GM12878 (cell line): Measurements from ENCODE around the gene SMIM21. TPM values are rescaled to one million over a fixed set of nuclear protein-coding genes. Genes with fewer than 3 reads are reported as not detected.

ENCODE experiments used
- ATAC-seq: fragments of 200-7000 bp; cut with Tn5 transposase; 3 replicates; pipeline ENCODE4 v1.9.1; 2020; ENCODE audit warnings: mild to moderate bottlenecking, moderate library complexity
- BruUV-seq: library from RNA; stranded (reverse); fragments of 400-500 nt; replicated peaks from 2 replicates; lab custom pipeline; 2021; lab: Mats Ljungman, UMichigan
- CTCF ChIA-PET: fragments of 300-600 bp; sonication (Branson Sonifier 250); formaldehyde crosslinking; extraction: SDS; loops from one replicate; lab custom pipeline; 2021; ENCODE audit warnings: inconsistent platforms; lab: Yijun Ruan, JAX
- POLR2A ChIA-PET: fragments of 350-600 bp; formaldehyde crosslinking; extraction: SDS; loops from one replicate; lab custom pipeline; 2021; ENCODE audit warnings: inconsistent platforms; lab: Charles Lee
- RAD21 ChIA-PET: fragments of 300-600 bp; sonication (Branson Sonifier 250); formaldehyde crosslinking; loops from one replicate; lab custom pipeline; 2023; ENCODE audit warnings: antibody characterized with exemption; ENCODE audit not compliant: unreplicated experiment; lab: Charles Lee
- SMC1A ChIA-PET: fragments of 300-600 bp; sonication (Branson Sonifier 250); formaldehyde crosslinking; loops from one replicate; lab custom pipeline; 2023; ENCODE audit not compliant: unreplicated experiment, uncharacterized antibody; lab: Charles Lee
- DNase-seq: peaks from one replicate; pipeline ENCODE4 v3.0.0-alpha.2; 2011; ENCODE audit warnings: low read depth, low spot score
- FAIRE-seq: peaks from 3 replicates; lab custom pipeline; 2011; peaks lifted over from hg19 to GRCh38; lab: Jason Lieb, UNC
- H2AFZ ChIP-seq: 2 replicates; pipeline ENCODE4 v1.6.0; 2011; ENCODE audit warnings: low read depth, low read length, control low read depth; ENCODE audit not compliant: control insufficient read depth
- H3K27ac ChIP-seq: 2 replicates; pipeline ENCODE4 v1.5.1; 2011; ENCODE audit warnings: control low read depth; ENCODE audit not compliant: control insufficient read depth, insufficient read depth
- H3K27me3 ChIP-seq, 2 experiments: replicated peaks in 1 of 2; 2 replicates each; pipeline versions ENCODE4 v1.6.0 to v1.6.1; 2011; ENCODE audit warnings: low read length in 1 of 2; ENCODE audit not compliant: control insufficient read depth in 2 of 2, insufficient read depth in 2 of 2
- H3K36me3 ChIP-seq, 2 experiments: 2 replicates each; pipeline ENCODE4 v1.5.1; 2011; ENCODE audit warnings: low read length in 1 of 2; ENCODE audit not compliant: control insufficient read depth in 2 of 2, insufficient read depth in 2 of 2
- H3K4me1 ChIP-seq: 2 replicates; pipeline ENCODE4 v1.6.1; 2011; ENCODE audit warnings: mild to moderate bottlenecking, low read length, moderate library complexity, mixed read lengths; ENCODE audit not compliant: control insufficient read depth, insufficient read depth
- H3K4me2 ChIP-seq: 2 replicates; pipeline ENCODE4 v1.6.0; 2011; ENCODE audit warnings: control low read depth; ENCODE audit not compliant: control insufficient read depth, insufficient read depth
- H3K4me3 ChIP-seq: fragments of 200-600 bp; sonication (generic); 2 replicates; pipeline ENCODE4 v1.5.1; 2016
- H3K79me2 ChIP-seq: 2 replicates; pipeline ENCODE4 v1.6.0; 2011; ENCODE audit warnings: low read length; ENCODE audit not compliant: control insufficient read depth, insufficient read depth
- H3K9ac ChIP-seq: 2 replicates; pipeline ENCODE4 v1.8.0; 2011; ENCODE audit warnings: low read length, control low read depth, mixed read lengths; ENCODE audit not compliant: control insufficient read depth, insufficient read depth
- H3K9me3 ChIP-seq: replicated peaks from 3 replicates; pipeline ENCODE4 v1.5.1; 2011; ENCODE audit warnings: mild to moderate bottlenecking, low read length; ENCODE audit not compliant: control insufficient read depth, insufficient read depth
- H4K20me1 ChIP-seq: 2 replicates; pipeline ENCODE4 v1.6.0; 2011; ENCODE audit not compliant: control insufficient read depth, insufficient read depth
- BMI1 ChIP-seq: fragments of 450-650 bp; IDR thresholded peaks from 2 replicates; pipeline ENCODE4 v1.6.1; 2016; ENCODE audit warnings: mild to moderate bottlenecking, moderate library complexity, borderline replicate concordance
- CEBPB ChIP-seq, 2 experiments: fragments of 150-350 bp in 1 of 2; IDR thresholded peaks; 2 replicates each; pipeline ENCODE4 v1.6.1; 2012 to 2014; ENCODE audit warnings: low read depth in 2 of 2, low read length in 2 of 2, borderline replicate concordance in 1 of 2, inconsistent platforms in 1 of 2
- FOXK2 ChIP-seq: fragments of 450-650 bp; IDR thresholded peaks from 2 replicates; pipeline ENCODE4 v1.6.1; 2017; ENCODE audit warnings: mild to moderate bottlenecking, moderate library complexity
- IRF5 ChIP-seq: fragments of 450-650 bp; IDR thresholded peaks from 2 replicates; pipeline ENCODE4 v1.6.1; 2017; ENCODE audit warnings: borderline replicate concordance
- LARP7 ChIP-seq: fragments of 450-650 bp; IDR thresholded peaks from 2 replicates; pipeline ENCODE4 v1.6.1; 2017; ENCODE audit warnings: mild to moderate bottlenecking
- NFIC ChIP-seq: IDR thresholded peaks from 2 replicates; pipeline ENCODE4 v1.6.1; 2012; ENCODE audit warnings: low read depth, mild to moderate bottlenecking, inconsistent platforms, low read length, moderate library complexity
- NFYA ChIP-seq: IDR thresholded peaks from 2 replicates; pipeline ENCODE4 v1.6.1; 2011; ENCODE audit warnings: low read depth, mild to moderate bottlenecking, low read length, improper control_type of control experiment, borderline replicate concordance
- NKRF ChIP-seq: fragments of 450-650 bp; conservative IDR thresholded peaks from 2 replicates; pipeline ENCODE4 v1.6.1; 2017; ENCODE audit warnings: mild to moderate bottlenecking, moderate library complexity
- NR2F1 ChIP-seq: fragments of 450-650 bp; conservative IDR thresholded peaks from 2 replicates; pipeline ENCODE4 v1.6.1; 2017; ENCODE audit warnings: mild to moderate bottlenecking
- PML ChIP-seq: IDR thresholded peaks from 2 replicates; pipeline ENCODE4 v1.6.1; 2012; ENCODE audit warnings: low read length, inconsistent platforms
- RBBP5 ChIP-seq: fragments of 200-600 bp; sonication (generic); conservative IDR thresholded peaks from 2 replicates; pipeline ENCODE4 v1.6.1; 2016
- SMAD1 ChIP-seq: fragments of 450-650 bp; IDR thresholded peaks from 2 replicates; pipeline ENCODE4 v1.6.1; 2018; ENCODE audit warnings: mild to moderate bottlenecking, low read depth; ENCODE audit not compliant: partially characterized antibody
- SMAD5 ChIP-seq: IDR thresholded peaks from 2 replicates; pipeline ENCODE4 v1.6.1; 2016; ENCODE audit warnings: antibody characterized with exemption, low read depth
- SMC3 ChIP-seq: IDR thresholded peaks from 2 replicates; pipeline ENCODE4 v1.6.1; 2011; ENCODE audit warnings: low read length, improper control_type of control experiment, borderline replicate concordance
- SP1 ChIP-seq: IDR thresholded peaks from one replicate; pipeline ENCODE4 v1.6.1; 2011; ENCODE audit warnings: low read depth, low read length
- SREBF2 ChIP-seq: IDR thresholded peaks from 2 replicates; pipeline ENCODE4 v1.6.1; 2012; ENCODE audit warnings: mild to moderate bottlenecking, low read length
- TARDBP ChIP-seq: IDR thresholded peaks from 2 replicates; pipeline ENCODE4 v1.6.1; 2016; ENCODE audit warnings: borderline replicate concordance
- ZBTB40 ChIP-seq: fragments of 450-650 bp; IDR thresholded peaks from 2 replicates; pipeline ENCODE4 v1.6.1; 2016; ENCODE audit warnings: mild to moderate bottlenecking, moderate library complexity, borderline replicate concordance
- ZZZ3 ChIP-seq: IDR thresholded peaks from 2 replicates; pipeline ENCODE4 v1.6.1; 2011; ENCODE audit warnings: low read depth; ENCODE audit not compliant: control insufficient read depth, insufficient read length
- WGBS: methylation state at CpG from one replicate; pipeline ENCODE4 v1.1.6; 2016; ENCODE audit warnings: low lambda C conversion rate; ENCODE audit not compliant: insufficient replicate concordance, insufficient coverage; ENCODE audit errors: missing lambda C conversion rate; 5-methylcytosine and 5-hydroxymethylcytosine counted together
- in situ Hi-C: fragments of 300-500 bp; cut with MboI; formaldehyde crosslinking; loops from 9 replicates; pipeline ENCODE4 v1.14.3; 2018; ENCODE audit warnings: mixed read lengths
- intact Hi-C: fragments of 100-400 bp; cut with micrococcal nuclease; formaldehyde crosslinking; loops from one replicate; pipeline ENCODE4 v1.14.2; 2022; ENCODE audit not compliant: unreplicated experiment
- polyA plus RNA-seq, 11 experiments: library from polyadenylated mRNA; depleted of rRNA in 4 of 11; unstranded in 6 of 11; stranded (reverse) in 5 of 11; fragments of >200 nt; fragmentation: Nextera tagmentation in 4 of 11; fragmentation: Illumina TruSeq in 1 of 11; extraction: Ambion mirVana in 4 of 11; extraction: Trizol in 1 of 11; gene quantifications; 1 replicate in 1 of 11; 2 replicates in 10 of 11; pipeline versions ENCODE4 v1.2.1 to v1.2.3, GENCODE V29; 2011 to 2016; ENCODE audit warnings: inconsistent platforms in 2 of 11, missing spikeins in 2 of 11, low read depth in 1 of 11
- total RNA-seq, 4 experiments: library from RNA; depleted of rRNA in 3 of 4; stranded (reverse); fragments of >200 nt in 3 of 4; fragmentation: Illumina TruSeq in 1 of 4; extraction: Trizol in 1 of 4; gene quantifications; 2 replicates each; pipeline versions ENCODE4 v1.2.1 to v1.2.3, GENCODE V29; 2013 to 2021

The SMIM21 gene
- total and polyA plus RNA-seq, 10 of the 15 experiments (the other 5 are each of a cell fraction or from before 2014, with no cell fraction given), result not detected

GRCh38 chr18:75437979-75438378 is 10.5 kb upstream of the SMIM21 start:
- TF ChIP-seq ZZZ3 (no peak), SMC3 (no peak), IRF5 (no peak), NR2F1 (no peak), FOXK2 (no peak), NFYA (no peak), SMAD5 (no peak), NFIC (no peak), SREBF2 (no peak), SP1 (no peak), TARDBP (no peak), ZBTB40 (no peak), PML (no peak), NKRF (no peak), BMI1 (no peak), CEBPB (IDR thresholded peaks at IDR 0.05; ENCODE audit: borderline replicate concordance in 1 of 2, low read depth in 2 of 2, low read length in 2 of 2) (no peak), LARP7 (no peak), RBBP5 (no peak), SMAD1 (no peak)
- RAD21 ChIA-PET, result no interaction called here
- H3K4me1 ChIP-seq, result no peaks in the 10 kb centered on the region
- H3K27me3 ChIP-seq, result no peaks in the 10 kb centered on the region
- in situ Hi-C loops, result no loop called here
- 0% methylated on average over 3 of the region's 3 CpGs for WGBS
- H3K36me3 ChIP-seq, result no peaks in the 10 kb centered on the region
- no peaks in the 10 kb centered on the region for H4K20me1 ChIP-seq
- POLR2A ChIA-PET, result no interaction called here
- no peak for ATAC-seq
- CTCF ChIA-PET, result no interaction called here
- no peaks in the 10 kb centered on the region for H3K79me2 ChIP-seq
- H2AFZ ChIP-seq, result no peak overlapping the region
- FAIRE-seq, result no peak
- intact Hi-C loops, result no loop called here
- no peak overlapping the region for H3K4me3 ChIP-seq
- H3K9me3 ChIP-seq, result no peaks in the 10 kb centered on the region
- BruUV-seq, result no TSS peak
- no peak for DNase-seq
- SMC1A ChIA-PET, result no interaction called here
- no peak overlapping the region for H3K4me2 ChIP-seq
- H3K27ac ChIP-seq, result no peak overlapping the region
- no peak overlapping the region for H3K9ac ChIP-seq
